Measurements from ENCODE around the gene PLPP2. TPM values are rescaled to one million over a fixed set of nuclear protein-coding genes. Genes with fewer than 3 reads are reported as not detected.

Gene PLPP2
- total RNA-seq, 4 donors from 2014 or later = 75.9 to 114 (median 109) TPM

DNA sequence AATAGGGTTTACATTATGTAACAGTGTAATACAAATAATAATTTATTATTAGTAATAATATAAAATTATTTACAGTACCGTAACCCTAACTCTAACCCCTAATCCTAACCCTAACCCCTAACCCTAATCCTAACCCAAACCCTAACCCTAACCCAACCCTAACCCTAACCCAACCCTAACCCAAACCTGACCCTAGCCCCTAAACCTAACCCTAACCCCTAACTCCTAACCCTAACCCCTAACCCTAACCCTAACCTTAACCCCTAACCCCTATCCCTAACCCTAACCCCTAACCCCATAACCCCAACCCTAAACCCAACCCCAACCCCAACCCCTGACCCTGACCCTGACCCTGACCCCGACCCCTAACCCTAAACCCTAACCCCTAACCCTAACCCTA lies 45.7 kb downstream of the PLPP2 start:
- H3K36me3 ChIP-seq = no peaks in the 10 kb centered on the region
- no peak for TF ChIP-seq EP300 (IDR thresholded peaks at IDR 0.05)
- TF ChIP-seq CTCF (IDR thresholded peaks at IDR 0.05) = no peak
- TF ChIP-seq POLR2AphosphoS5 (IDR thresholded peaks at IDR 0.05) = no peak
- no peak for TF ChIP-seq POLR2A (IDR thresholded peaks at IDR 0.05)
- no peak overlapping the region for H3K4me3 ChIP-seq
- DNase-seq (ENCODE audit: low spot score in 2 of 2) = no peak
- 98% methylated on average over 2 of the region's 2 CpGs for WGBS
- no peaks in the 10 kb centered on the region for H3K9me3 ChIP-seq
- no peaks in the 10 kb centered on the region for H3K27me3 ChIP-seq
- no peaks in the 10 kb centered on the region for H3K4me1 ChIP-seq
- no peak overlapping the region for H3K27ac ChIP-seq

Other genes starting within 250 kb of the PLPP2 start
- not detected for gene OR4F17, start 184.3 kb downstream of the PLPP2 start, total RNA-seq
- 10 to 100 TPM; 17.5 to 55.7 (median 44.8) TPM for gene MIER2, start 53.4 kb upstream of the PLPP2 start, total RNA-seq
- 1 to 10 TPM in 1 of 4 donors, under 1 TPM in 3; 0.13 to 2.3 (median 0.52) TPM for gene C2CD4C, start 117.7 kb upstream of the PLPP2 start, total RNA-seq
- 10 to 100 TPM; 16.3 to 40.7 (median 19.6) TPM for gene SHC2, start 169.6 kb upstream of the PLPP2 start, total RNA-seq
- under 1 TPM in 1 of 4 donors, not detected in 3; 0.64 TPM for gene MADCAM1, start 205.1 kb upstream of the PLPP2 start, total RNA-seq
- gene TPGS1, start 216.1 kb upstream of the PLPP2 start, total RNA-seq = 10 to 100 TPM; 10.8 to 23.3 (median 20.9) TPM
- gene CDC34, start 240.4 kb upstream of the PLPP2 start, total RNA-seq = 10 to 100 TPM; 48.3 to 90.3 (median 72.9) TPM